H54 (cell line): ENCODE results near the gene RPGRIP1L.

Source experiments
- DNase-seq: peaks from one replicate; pipeline ENCODE4 v3.0.0; 2011; ENCODE audit warnings: low spot score, mixed read lengths; ENCODE audit not compliant: insufficient read length
- FAIRE-seq: peaks from 3 replicates; lab custom pipeline; 2011; peaks lifted over from hg19 to GRCh38; lab: Jason Lieb, UNC
- POLR2A ChIP-seq: IDR thresholded peaks from 2 replicates; pipeline ENCODE4 v1.6.1; 2011; ENCODE audit warnings: low read depth, mild to moderate bottlenecking, low read length

RPGRIP1L gene

GRCh38 chr16:53583401-53583800 is 120.3 kb downstream of the RPGRIP1L start:
- TF ChIP-seq POLR2A = no peak
- FAIRE-seq (no peak), DNase-seq (no peak)

- no peak for TF ChIP-seq POLR2A
- no peak for FAIRE-seq
- DNase-seq = no peak
Observed at GRCh38 chr16:53581784-53582183, 121.9 kb downstream of the RPGRIP1L start.

GRCh38 chr16:53580038-53580802 is 123.4 kb downstream of the RPGRIP1L start:
- DNase-seq = no peak
- FAIRE-seq = no peak
- TF ChIP-seq POLR2A = no peak

GRCh38 chr16:53576904-53577303 is 126.8 kb downstream of the RPGRIP1L start:
- DNase-seq (no peak), FAIRE-seq (no peak)
- no peak for TF ChIP-seq POLR2A

GRCh38 chr16:53576210-53576609 is 127.4 kb downstream of the RPGRIP1L start:
- no peak for TF ChIP-seq POLR2A
- FAIRE-seq (no peak), DNase-seq (no peak)

GRCh38 chr16:53571763-53572162 is 131.9 kb downstream of the RPGRIP1L start:
- no peak for FAIRE-seq
- no peak for DNase-seq
- TF ChIP-seq POLR2A = no peak

- no peak for TF ChIP-seq POLR2A
- FAIRE-seq (no peak), DNase-seq (no peak)
Observed at GRCh38 chr16:53566552-53567245, 137.0 kb downstream of the RPGRIP1L start.

GRCh38 chr16:53565296-53565863 is 138.3 kb downstream of the RPGRIP1L start:
- no peak for TF ChIP-seq POLR2A
- DNase-seq (no peak), FAIRE-seq (no peak)

- no peak for TF ChIP-seq POLR2A
- DNase-seq = no peak
- no peak for FAIRE-seq
Observed at GRCh38 chr16:53563426-53563825, 140.2 kb downstream of the RPGRIP1L start.

GRCh38 chr16:53561101-53561888 is 142.4 kb downstream of the RPGRIP1L start:
- FAIRE-seq (no peak), DNase-seq (no peak)
- no peak for TF ChIP-seq POLR2A

- DNase-seq = no peak
- FAIRE-seq = no peak
- no peak for TF ChIP-seq POLR2A
Observed at GRCh38 chr16:53559270-53559951, 144.2 kb downstream of the RPGRIP1L start.

- no peak for TF ChIP-seq POLR2A
- FAIRE-seq (no peak), DNase-seq (no peak)
Observed at GRCh38 chr16:53558710-53559109, 144.9 kb downstream of the RPGRIP1L start.

GRCh38 chr16:53556521-53556920 is 147.1 kb downstream of the RPGRIP1L start:
- FAIRE-seq (no peak), DNase-seq (no peak)
- TF ChIP-seq POLR2A = no peak
